HepG2 (cell line): ENCODE results near the gene SLC5A5. TPM values are rescaled to one million over a fixed set of nuclear protein-coding genes. Genes with fewer than 3 reads are reported as not detected.
A peak's percentile ranks its signal among the peaks of the same experiment; 100 is the strongest.

Experiments used
- ATAC-seq: fragments of 200-7000 bp; cut with Tn5 transposase; 3 replicates; pipeline ENCODE4 v1.9.1; 2020; ENCODE audit warnings: mild to moderate bottlenecking, moderate library complexity
- BruUV-seq: library from RNA; stranded (reverse); fragments of 400-500 nt; replicated peaks from 2 replicates; lab custom pipeline; 2021; lab: Mats Ljungman, UMichigan
- CTCF ChIA-PET: fragments of 300-600 bp; formaldehyde crosslinking; extraction: SDS; loops from one replicate; lab custom pipeline; 2021; ENCODE audit warnings: low total read pairs, inconsistent platforms, low intra/inter-chr PET ratio; lab: Yijun Ruan, JAX
- POLR2A ChIA-PET: fragments of 350-600 bp; sonication (Branson Sonifier 250); formaldehyde crosslinking; loops from one replicate; lab custom pipeline; 2020; ENCODE audit warnings: antibody characterized with exemption, inconsistent platforms; lab: Yijun Ruan, JAX
- DNase-seq: peaks from one replicate; pipeline ENCODE4 v3.0.0-alpha.2; 2015; ENCODE audit warnings: low spot score
- FAIRE-seq: peaks from 3 replicates; lab custom pipeline; 2011; peaks lifted over from hg19 to GRCh38; lab: Jason Lieb, UNC
- H2AFZ ChIP-seq: one replicate; pipeline ENCODE4 v1.6.1; 2011; ENCODE audit warnings: low read length, inconsistent platforms
- H3K27ac ChIP-seq: fragments of 300-600 bp; 3 replicates; pipeline ENCODE4 v1.8.0; 2011; ENCODE audit warnings: mixed run types, mild to moderate bottlenecking, mixed read lengths, low read length, inconsistent platforms; ENCODE audit not compliant: insufficient read depth; ENCODE audit errors: extremely low read length
- H3K27me3 ChIP-seq, 2 experiments: fragments of 200-600 bp in 1 of 2; 2 replicates in 1 of 2; 3 replicates in 1 of 2; pipeline versions ENCODE4 v1.6.0 to v1.8.0; 2011; ENCODE audit warnings: low read length in 2 of 2, mild to moderate bottlenecking in 2 of 2, moderate library complexity in 2 of 2, inconsistent platforms in 1 of 2; ENCODE audit not compliant: insufficient read depth in 2 of 2, control insufficient read depth in 1 of 2
- H3K36me3 ChIP-seq, 2 experiments: fragments of 200-600 bp in 1 of 2; replicated peaks in 1 of 2; 2 replicates in 1 of 2; 3 replicates in 1 of 2; pipeline versions ENCODE4 v1.5.1 to v1.8.0; 2011; ENCODE audit warnings: low read length in 2 of 2, inconsistent platforms in 1 of 2; ENCODE audit not compliant: insufficient read depth in 2 of 2, control insufficient read depth in 1 of 2
- H3K4me1 ChIP-seq: 2 replicates; pipeline ENCODE4 v1.5.1; 2012; ENCODE audit warnings: low read length, inconsistent platforms; ENCODE audit not compliant: insufficient read depth
- H3K4me2 ChIP-seq: 2 replicates; pipeline ENCODE4 v1.6.0; 2011; ENCODE audit warnings: low read depth, low read length, inconsistent platforms
- H3K4me3 ChIP-seq, 3 experiments: fragments of 200-600 bp in 1 of 3; sonication (generic), shearing (Covaris generic) in 1 of 3; replicated peaks in 1 of 3; 2 replicates each; pipeline ENCODE4 v1.5.1; 2011 to 2016; ENCODE audit warnings: low read length in 3 of 3, inconsistent platforms in 2 of 3, low read depth in 2 of 3, mild to moderate bottlenecking in 2 of 3, control low read depth in 1 of 3, mixed read lengths in 1 of 3; ENCODE audit not compliant: insufficient read depth in 1 of 3
- H3K79me2 ChIP-seq: one replicate; pipeline ENCODE4 v1.6.1; 2011; ENCODE audit warnings: low read length, inconsistent platforms; ENCODE audit not compliant: insufficient read depth
- H3K9ac ChIP-seq: 2 replicates; pipeline ENCODE4 v1.6.0; 2011; ENCODE audit warnings: mild to moderate bottlenecking, low read depth, low read length, inconsistent platforms; ENCODE audit not compliant: insufficient read depth
- H3K9me3 ChIP-seq: 2 replicates; pipeline ENCODE4 v1.5.1; 2012; ENCODE audit warnings: mild to moderate bottlenecking, low read length
- H4K20me1 ChIP-seq: 2 replicates; pipeline ENCODE4 v1.6.0; 2011; ENCODE audit warnings: inconsistent platforms, mild to moderate bottlenecking, low read length, moderate library complexity; ENCODE audit not compliant: insufficient read depth
- ZBTB7B ChIP-seq: sonication (generic); formaldehyde crosslinking; IDR thresholded peaks from 2 replicates; pipeline ENCODE4 v1.4.0; 2020; ENCODE audit warnings: missing genetic modification reagents
- ZNF256 ChIP-seq: sonication (generic); formaldehyde crosslinking; conservative IDR thresholded peaks from 2 replicates; pipeline ENCODE4 v1.4.0; 2020; ENCODE audit warnings: missing genetic modification reagents
- ZNF629 ChIP-seq: sonication (generic); formaldehyde crosslinking; conservative IDR thresholded peaks from 2 replicates; pipeline ENCODE4 v1.5.0; 2020; ENCODE audit warnings: missing genetic modification reagents
- ZNF749 ChIP-seq: sonication (generic); formaldehyde crosslinking; IDR thresholded peaks from 2 replicates; pipeline ENCODE4 v1.8.0; 2022; ENCODE audit warnings: mild to moderate bottlenecking, missing genetic modification reagents, moderate library complexity, borderline replicate concordance
- WGBS: methylation state at CpG from one replicate; pipeline ENCODE4 v1.1.6; 2017; ENCODE audit warnings: low lambda C conversion rate; 5-methylcytosine and 5-hydroxymethylcytosine counted together
- in situ Hi-C: cut with HindIII; loops from 2 replicates; pipeline ENCODE4 v1.10.0; 2017; ENCODE audit warnings: low pct_unique_long_range_greater_than_20kb; ENCODE audit not compliant: extremely low pct_ligation_motif_present
- intact Hi-C: fragments of 100-400 bp; cut with micrococcal nuclease; formaldehyde crosslinking; loops from one replicate; pipeline ENCODE4 v1.10.0; 2022; ENCODE audit not compliant: unreplicated experiment
- polyA plus RNA-seq, 8 experiments: library from polyadenylated mRNA; depleted of rRNA in 3 of 8; stranded (reverse) in 7 of 8; unstranded in 1 of 8; fragments of >200 nt; fragmentation: Illumina TruSeq in 4 of 8; extraction: Trizol in 4 of 8; gene quantifications; 2 replicates each; pipeline versions ENCODE4 v1.2.1 to v1.2.3, GENCODE V29; 2011 to 2016; ENCODE audit warnings: low read depth in 4 of 8, missing spikeins in 1 of 8, mixed read lengths in 1 of 8; ENCODE audit not compliant: insufficient read depth in 1 of 8
- total RNA-seq, 5 experiments: library from RNA; depleted of rRNA; stranded (reverse); fragments of >200 nt; fragmentation: Illumina TruSeq; extraction: Trizol; gene quantifications; 2 replicates each; pipeline ENCODE4 v1.2.3, GENCODE V29; 2016; ENCODE audit warnings: low read depth in 1 of 5

SLC5A5 gene
- total and polyA plus RNA-seq, 2 of the 13 experiments (the other 11 are each of a cell fraction or from before 2014, with no cell fraction given) = not detected

DNA sequence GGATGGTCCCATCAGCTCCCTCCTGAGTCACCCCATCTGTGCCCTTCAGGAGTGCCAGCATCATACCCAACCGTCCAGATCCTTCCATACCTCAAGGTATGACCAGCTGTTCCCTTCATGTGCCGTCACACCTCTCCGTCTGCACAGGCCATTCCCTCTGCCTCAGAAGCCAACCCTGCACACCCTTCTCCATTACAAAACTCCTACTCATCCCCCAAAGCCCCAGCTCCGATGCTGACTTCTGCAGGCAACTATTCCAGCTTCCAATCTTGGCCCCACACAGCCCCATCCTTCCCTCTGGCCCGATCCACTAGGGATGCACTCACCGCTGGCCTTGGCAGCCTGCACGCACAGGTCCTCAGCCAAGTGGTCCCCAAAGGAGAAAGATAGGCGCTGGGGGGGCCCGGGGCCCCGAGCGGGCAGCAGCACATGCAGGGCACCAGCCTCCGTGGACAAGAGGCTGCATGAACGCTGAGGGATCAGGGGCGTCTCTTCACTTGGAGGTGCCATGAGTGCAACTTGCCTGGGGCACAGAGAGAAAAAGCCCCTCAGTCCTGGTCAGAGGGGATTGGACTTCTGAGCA lies 27.7 kb upstream of the SLC5A5 start (continued):
- TF ChIP-seq ZNF749 (CRISPR knock-in tag) = no peak
- TF ChIP-seq ZBTB7B (CRISPR knock-in tag) = no peak
- TF ChIP-seq, all 625 proteins: peak for 0

DNA sequence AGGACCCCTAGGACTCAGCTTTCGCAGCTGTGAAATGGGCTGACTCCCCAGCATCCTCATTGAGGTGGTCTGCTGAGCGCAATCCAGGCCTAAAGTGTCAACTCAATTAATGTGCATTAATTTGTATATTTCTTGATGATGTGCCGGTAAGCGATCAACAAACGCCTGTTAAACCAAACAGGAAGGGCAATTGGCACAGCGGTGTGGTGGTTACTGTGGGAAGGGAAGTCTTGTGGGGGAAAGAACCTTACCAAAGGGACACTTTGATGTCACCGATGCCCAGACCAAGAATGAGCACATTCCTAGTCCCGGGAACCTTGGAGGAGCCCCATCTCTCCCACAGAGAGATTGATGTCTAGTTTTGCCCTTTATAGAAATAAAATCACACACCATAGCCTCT lies 25.6 kb upstream of the SLC5A5 start:
- WGBS = 97% methylated on average over 8 of the region's 8 CpGs
- Histone ChIP-seq H3K27ac (no peak overlapping the region), H3K27me3 (no peaks in the 10 kb centered on the region; a peak in 1 of 5 replicates), H3K4me2 (no peak overlapping the region), H3K9ac (no peak overlapping the region), H4K20me1 (no peaks in the 10 kb centered on the region), H3K9me3 (no peaks in the 10 kb centered on the region), H3K79me2 (no peaks in the 10 kb centered on the region), H3K36me3 (peaks cover 0 to 2% of the 10 kb centered on the region in 2 experiments; a peak in 2 of 5 replicates), H3K4me3 (no peak overlapping the region), H3K4me1 (peaks cover 43% of the 10 kb centered on the region), H2AFZ (no peak overlapping the region)
- FAIRE-seq = no peak
- in situ Hi-C loops = loop anchor here (5.0 kb wide), 1 partner anchor 49 kb away; the partner anchor contains the start of gene B3GNT3
- DNase-seq = no peak
- CTCF ChIA-PET = no interaction called here
- POLR2A ChIA-PET = no interaction called here
- ATAC-seq = no peak
- intact Hi-C loops = no loop called here
- BruUV-seq = no TSS peak
- TF ChIP-seq ZNF256 (CRISPR knock-in tag) = no peak
- peak; percentile 49; the same call in 1 of the 2 replicates for TF ChIP-seq ZNF629
